DMS 273 (cell line): ENCODE measurements around the gene TRANK1.
"Not testable (repeated sequence)": the region's sequence is repeated elsewhere in the genome, so short reads cannot be mapped to it uniquely, and the experiment has no call there.

Source experiments
- DNase-seq: peaks from one replicate; lab custom pipeline; 2025; ENCODE audit not compliant: unreplicated experiment; lab: John Stamatoyannopoulos, UW

TRANK1 gene

DNA sequence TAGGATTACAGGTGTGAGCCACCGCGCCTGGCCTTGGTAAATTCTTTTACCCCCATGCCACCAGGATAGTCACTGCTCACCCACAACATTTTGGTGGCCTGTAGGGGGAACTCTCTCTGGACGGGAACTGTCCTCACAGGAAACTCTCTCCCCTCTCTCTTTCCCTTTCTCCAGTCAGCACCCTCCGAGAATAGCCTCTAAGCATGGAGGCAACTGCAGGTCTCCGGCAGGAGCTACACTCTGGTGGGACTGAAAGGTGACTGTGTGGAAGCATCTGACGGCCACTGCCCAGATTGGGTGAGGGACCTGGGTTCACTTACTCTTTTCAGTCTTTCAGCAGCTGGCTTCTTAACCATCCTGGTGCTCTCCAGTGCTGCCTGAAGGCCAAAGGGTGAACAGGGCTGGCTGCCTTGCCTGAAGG, 21.3 kb downstream of the TRANK1 start:
- DNase-seq = no peak

- no peak for DNase-seq
Measured at GRCh38 chr3:36920884-36921567, 23.8 kb downstream of the TRANK1 start.

- DNase-seq = no peak
Measured at GRCh38 chr3:36919439-36920160, 25.3 kb downstream of the TRANK1 start.

DNA sequence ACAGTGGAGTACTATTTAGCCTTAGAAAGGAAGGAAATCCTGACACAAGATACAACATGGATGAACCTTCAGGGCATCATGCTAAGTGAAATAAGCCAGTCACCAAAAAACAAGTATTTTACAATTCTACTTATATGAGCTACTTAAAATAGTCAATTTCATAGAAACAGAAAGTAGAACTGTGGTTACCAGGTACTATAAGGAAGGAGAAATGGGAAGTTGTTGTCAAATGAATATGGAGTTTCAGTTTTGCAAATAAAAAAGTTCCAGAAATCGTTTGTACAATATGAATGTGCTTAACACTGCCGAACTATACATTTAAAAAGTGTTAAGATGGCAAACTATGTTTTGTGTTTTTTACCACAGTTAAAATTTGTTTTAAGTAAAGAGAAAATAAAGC, 26.8 kb downstream of the TRANK1 start:
- no peak for DNase-seq

DNA sequence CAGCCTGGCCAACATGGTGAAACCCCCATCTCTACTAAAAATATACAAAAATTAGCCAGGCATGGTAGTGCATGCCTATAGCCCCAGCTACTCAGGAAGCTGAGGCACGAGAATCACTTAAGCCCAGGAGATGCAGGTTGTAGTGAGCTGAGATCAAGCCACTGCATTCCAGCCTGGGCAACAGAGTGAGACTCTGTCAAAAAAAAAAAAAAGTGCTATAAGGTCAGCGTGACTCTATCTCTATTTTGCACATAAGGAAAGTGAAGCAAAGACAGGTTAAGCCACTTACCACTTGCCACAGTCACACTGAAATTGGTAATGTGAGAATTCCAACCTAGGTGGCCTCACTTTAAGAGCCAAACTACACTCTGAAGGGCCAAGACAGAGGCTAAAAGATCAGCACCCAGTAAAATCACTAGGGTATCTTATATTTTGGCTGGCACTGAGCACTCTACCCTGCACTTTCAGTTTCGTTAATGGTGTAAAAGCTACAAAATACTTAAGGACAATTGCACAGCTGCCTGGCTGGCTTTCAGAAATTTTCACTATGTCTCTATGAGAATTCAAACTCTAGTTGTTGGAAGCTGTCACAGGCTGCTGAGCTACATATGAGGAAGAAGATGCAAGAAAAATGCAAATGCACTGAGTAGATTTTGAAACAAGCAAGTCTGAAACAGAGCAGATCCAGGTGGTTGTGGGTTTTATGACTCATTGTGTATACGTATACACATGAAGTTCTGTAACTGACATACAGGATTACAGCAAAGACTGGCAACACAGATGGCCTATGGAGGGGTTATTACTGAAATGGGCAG, 32.7 kb downstream of the TRANK1 start:
- peak; percentile 59 for DNase-seq

DNA sequence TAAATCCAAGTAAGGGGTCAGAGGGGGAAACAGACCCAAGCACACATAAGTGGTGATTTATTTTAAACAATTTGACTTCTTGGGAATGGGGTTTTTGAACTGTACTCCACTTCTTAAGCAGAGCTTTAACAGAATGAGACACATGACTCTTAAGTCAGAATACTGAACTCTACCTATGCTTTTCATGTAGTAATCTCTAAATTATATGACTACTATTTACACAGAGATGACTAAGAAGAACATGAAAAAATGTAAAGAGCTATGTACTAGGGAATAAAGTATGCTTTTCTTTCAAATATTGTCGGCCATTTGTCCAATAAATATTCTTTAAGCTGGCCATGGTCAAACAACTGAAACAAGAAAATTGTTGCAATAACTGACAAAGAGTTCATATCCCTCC, 35.2 kb downstream of the TRANK1 start:
- DNase-seq = no peak

- no peak for DNase-seq
Measured at GRCh38 chr3:36909181-36909580, 35.7 kb downstream of the TRANK1 start.

DNA sequence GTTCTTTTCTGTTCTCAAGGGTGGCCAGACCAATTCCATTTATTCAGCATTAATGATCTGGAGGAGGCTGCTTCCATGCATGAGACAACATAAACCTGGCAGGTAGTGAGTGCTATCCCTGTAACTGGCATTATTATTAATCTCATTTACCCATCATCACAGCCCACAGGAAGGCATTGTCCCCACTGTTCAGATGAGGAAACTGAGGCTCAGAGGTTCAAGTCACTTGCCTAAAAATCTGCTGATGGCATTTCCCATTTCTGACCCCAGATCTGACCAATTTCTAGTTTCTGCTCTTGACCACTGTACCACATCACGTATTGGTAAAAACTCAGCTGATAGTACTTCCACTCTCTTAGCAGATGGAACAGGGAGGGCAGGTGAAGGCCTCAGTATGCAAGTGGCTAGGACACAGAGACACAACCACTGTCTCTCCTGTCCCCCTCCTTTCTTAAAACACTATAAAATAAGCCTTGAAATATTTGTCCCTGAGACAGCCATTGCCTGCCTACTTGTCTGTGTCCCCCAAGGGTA, 36.1 kb downstream of the TRANK1 start:
- DNase-seq = no peak

DNA sequence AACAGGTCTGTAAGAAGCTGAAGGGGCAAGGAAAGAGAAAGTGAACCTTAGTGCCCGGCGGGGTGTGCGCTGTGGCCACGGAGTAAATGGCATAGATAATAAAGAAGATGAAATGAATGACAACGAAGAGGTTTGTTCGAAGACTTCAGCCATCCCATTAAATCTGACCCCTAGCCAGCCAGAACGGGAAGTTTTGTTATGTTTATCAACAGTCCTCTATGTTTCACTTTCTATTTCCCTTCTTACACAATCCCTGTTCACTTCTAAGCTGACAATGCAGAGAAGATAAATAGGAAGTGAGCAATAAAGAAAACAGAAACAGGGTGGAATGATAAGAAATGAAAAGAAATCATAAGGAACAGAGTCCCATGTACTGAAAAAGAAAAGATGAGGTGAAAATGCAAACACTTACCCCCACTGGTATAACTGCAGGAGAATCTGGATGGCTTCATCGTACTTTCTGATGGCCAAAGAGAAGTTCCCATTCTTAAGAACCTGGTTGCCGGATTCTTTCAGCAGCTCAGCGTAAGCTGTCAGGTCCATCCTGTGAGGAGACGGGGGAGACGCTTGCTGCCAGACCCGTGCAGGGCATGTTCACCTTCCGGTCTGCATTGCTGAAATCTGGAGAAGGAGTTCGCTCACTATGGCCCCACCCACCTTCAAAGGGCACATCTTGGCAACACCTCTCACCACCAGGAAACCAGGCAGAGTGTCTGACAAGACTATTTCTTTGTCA, 36.8 kb downstream of the TRANK1 start:
- DNase-seq = no peak

DNA sequence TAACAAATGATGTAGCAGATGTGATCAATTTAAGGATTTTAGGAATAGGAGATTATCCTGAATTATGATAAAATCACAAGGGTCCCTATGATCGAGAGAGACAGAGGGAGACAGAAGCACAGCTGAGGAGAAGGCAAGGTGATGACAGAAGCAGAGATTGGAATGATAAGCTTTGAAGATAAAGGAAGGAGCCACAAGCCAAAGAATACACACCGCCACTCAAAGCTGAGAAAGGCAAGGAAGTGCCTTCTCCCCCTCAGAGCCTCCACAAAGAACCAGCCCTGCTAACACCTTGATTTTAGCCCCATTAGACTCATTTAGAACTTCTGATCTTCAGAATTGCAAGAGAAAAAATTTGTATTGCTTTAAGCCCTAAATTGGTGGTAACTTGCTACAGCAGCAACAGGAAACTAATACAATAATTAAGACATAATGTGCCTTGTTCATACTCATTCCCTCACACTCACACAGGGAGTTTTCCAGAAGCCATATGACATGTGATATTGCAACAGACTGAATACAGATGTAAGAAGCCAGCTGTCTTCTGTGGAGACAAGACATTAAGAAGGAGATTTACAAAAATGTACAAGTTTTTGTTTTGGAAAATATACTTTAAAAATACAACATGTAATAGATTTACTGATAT, 38.2 kb downstream of the TRANK1 start:
- DNase-seq = no peak

- no peak for DNase-seq
Measured at GRCh38 chr3:36905545-36905944, 39.3 kb downstream of the TRANK1 start.

GRCh38 chr3:36904641-36905040, 40.2 kb downstream of the TRANK1 start:
- peak; percentile 2 for DNase-seq

DNA sequence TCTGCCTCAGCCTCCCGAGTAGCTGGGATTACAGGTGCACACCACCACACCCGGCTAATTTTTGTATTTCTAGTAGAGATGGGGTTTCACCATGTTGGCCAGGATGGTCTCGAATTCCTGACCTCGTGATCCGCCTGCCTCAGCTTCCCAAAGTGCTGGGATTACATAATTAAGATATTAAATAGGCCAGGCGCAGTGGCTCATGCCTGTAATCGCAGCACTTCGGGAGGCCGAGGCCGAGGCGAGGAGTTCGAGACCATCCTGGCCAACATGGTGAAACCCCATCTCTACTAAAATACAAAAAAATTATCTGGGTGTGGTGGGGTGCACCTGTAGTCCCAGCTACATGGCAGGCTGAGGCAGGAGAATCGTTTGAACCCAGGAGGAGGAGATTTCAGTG, 40.8 kb downstream of the TRANK1 start:
- DNase-seq = not testable (repeated sequence)

- no peak for DNase-seq
Measured at GRCh38 chr3:36903119-36903882, 41.6 kb downstream of the TRANK1 start.

GRCh38 chr3:36901588-36901987, 43.3 kb downstream of the TRANK1 start:
- no peak for DNase-seq

GRCh38 chr3:36900474-36901443, 44.1 kb downstream of the TRANK1 start:
- DNase-seq = no peak

DNA sequence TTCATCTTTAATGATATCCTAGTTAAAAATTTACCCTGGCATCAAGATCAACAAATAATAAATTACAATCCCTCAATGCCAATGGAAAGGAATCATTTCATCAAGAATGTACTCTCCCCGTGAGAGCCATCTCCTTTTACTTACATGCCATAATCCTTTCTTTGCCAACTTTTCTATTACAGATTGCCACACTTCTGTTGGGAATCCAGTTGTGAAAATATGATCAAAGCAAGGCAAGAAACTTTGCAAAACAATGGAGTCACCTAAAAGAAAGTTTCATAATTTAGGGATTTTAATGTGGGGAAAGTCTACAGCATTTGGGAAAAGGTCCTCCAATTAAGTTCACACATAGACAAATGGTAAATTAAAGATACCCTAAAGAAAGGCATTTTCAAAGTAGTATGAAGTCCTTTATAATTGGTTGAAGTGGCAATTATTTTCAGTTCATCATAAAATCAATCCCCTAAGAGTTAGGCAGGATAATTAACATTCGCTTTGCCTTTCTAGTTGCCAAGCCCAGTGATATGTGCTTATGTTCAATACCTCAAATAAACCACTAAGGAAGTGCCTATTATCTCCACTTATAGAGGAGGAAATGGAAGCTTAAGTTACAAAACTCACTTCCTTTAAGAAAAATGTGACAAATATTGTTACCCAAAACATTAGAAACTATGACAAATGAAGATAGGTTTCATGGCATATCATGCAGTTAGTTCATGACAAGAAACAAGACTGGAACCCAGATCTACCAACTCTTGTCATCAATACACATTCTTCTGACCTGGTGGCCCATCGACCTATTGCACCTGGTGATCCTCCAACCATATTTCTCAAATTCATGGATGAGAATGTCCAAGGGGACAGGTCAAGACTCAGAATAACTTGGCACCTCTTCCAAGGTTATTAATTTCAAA, 49.1 kb downstream of the TRANK1 start:
- no peak for DNase-seq
